ENCODE results near the gene CC2D1A.

GRCh38 chr19:13929956-13930355, 24.0 kb downstream of the CC2D1A start:
- TF ChIP-seq, protein P1, sequence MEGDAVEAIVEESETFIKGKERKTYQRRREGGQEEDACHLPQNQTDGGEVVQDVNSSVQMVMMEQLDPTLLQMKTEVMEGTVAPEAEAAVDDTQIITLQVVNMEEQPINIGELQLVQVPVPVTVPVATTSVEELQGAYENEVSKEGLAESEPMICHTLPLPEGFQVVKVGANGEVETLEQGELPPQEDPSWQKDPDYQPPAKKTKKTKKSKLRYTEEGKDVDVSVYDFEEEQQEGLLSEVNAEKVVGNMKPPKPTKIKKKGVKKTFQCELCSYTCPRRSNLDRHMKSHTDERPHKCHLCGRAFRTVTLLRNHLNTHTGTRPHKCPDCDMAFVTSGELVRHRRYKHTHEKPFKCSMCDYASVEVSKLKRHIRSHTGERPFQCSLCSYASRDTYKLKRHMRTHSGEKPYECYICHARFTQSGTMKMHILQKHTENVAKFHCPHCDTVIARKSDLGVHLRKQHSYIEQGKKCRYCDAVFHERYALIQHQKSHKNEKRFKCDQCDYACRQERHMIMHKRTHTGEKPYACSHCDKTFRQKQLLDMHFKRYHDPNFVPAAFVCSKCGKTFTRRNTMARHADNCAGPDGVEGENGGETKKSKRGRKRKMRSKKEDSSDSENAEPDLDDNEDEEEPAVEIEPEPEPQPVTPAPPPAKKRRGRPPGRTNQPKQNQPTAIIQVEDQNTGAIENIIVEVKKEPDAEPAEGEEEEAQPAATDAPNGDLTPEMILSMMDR (IDR thresholded peaks at IDR 0.05; ENCODE audit: low read depth, low read length, poor library complexity, severe bottlenecking), result no peak
- TF ChIP-seq EZH2phosphoT487 (IDR thresholded peaks at IDR 0.05; ENCODE audit: borderline replicate concordance, low read length), result no peak

All from DOHH2 (cell line).